ENCODE measurements around the gene KCNQ5. TPM values are rescaled to one million over a fixed set of nuclear protein-coding genes. Genes with fewer than 3 reads are reported as not detected.
A peak's percentile ranks its signal among the peaks of the same experiment; 100 is the strongest.
"Not testable (repeated sequence)": the region's sequence is repeated elsewhere in the genome, so short reads cannot be mapped to it uniquely, and the experiment has no call there.

KCNQ5 gene
- total RNA-seq, 2 donors from 2014 or later = 1.3 to 8.5 TPM

DNA sequence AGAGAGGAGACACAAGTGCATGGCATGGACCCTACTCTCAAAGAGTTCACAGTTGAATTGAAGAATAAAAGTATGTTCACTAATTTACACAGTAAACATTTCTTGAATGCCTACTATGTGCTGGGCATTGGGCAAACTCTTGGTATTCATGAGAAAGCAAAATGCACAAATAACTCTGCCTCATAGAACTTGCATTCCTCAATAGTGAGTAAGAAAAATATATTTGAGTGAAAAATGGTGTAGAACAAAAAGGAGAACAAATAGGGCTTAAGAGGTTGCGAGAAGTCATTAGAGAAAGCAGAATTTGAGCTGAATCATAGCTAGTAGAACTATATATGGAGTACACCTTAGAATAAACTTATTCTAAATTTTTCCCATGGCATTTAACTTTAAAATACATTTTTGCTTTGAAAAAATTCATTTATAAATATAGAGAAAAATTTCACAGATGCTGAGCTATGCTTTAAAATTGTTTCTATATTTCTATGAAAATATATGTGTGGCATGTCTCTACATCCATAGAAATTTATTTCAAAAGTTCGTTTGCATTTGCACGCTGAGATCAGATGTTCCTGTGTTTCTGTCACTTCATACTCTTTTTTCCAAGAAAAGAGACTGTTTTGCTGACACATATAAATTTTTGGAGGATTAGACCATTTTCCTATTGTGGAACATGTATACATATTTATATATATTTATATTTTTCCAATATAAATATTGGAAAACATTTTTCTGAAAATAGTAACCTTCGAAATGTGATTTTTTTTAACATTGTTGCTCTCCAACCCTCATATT, 236.1 kb downstream of the KCNQ5 start:
- no peak overlapping the region for H3K4me3 Mint-ChIP-seq
- H3K27me3 Mint-ChIP-seq = no peaks in the 10 kb centered on the region
- no peaks in the 10 kb centered on the region for H3K9me3 Mint-ChIP-seq
- no peak for ATAC-seq (replicated peaks)
- H3K36me3 Mint-ChIP-seq (ENCODE audit: low read depth) = no peaks in the 10 kb centered on the region
- H3K4me1 Mint-ChIP-seq = no peaks in the 10 kb centered on the region
- H3K27ac Mint-ChIP-seq = no peak overlapping the region

DNA sequence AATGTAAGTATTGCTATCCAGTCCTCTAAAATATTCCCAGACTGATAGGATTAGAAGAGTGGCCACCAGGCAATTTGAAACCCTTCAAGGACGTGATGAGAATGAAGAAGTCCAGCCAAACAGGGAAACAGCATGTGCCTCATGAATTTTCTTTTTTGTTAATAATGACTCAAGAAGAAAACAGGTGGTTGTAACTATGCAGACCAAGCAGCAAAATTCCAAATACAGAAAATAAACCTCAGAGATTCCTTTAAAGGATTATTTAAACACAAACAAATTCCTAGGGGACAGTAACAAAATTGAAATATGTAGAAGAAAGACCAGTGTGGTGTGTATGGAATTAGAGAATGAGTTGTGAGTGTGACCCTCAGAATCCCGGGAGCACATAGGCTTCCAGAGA, 239.2 kb downstream of the KCNQ5 start:
- Mint-ChIP-seq H3K27me3 (no peaks in the 10 kb centered on the region), H3K27ac (no peak overlapping the region), H3K4me3 (no peak overlapping the region), H3K4me1 (no peaks in the 10 kb centered on the region), H3K36me3 (ENCODE audit: low read depth) (no peaks in the 10 kb centered on the region), H3K9me3 (no peaks in the 10 kb centered on the region)
- no peak for ATAC-seq (replicated peaks)

DNA sequence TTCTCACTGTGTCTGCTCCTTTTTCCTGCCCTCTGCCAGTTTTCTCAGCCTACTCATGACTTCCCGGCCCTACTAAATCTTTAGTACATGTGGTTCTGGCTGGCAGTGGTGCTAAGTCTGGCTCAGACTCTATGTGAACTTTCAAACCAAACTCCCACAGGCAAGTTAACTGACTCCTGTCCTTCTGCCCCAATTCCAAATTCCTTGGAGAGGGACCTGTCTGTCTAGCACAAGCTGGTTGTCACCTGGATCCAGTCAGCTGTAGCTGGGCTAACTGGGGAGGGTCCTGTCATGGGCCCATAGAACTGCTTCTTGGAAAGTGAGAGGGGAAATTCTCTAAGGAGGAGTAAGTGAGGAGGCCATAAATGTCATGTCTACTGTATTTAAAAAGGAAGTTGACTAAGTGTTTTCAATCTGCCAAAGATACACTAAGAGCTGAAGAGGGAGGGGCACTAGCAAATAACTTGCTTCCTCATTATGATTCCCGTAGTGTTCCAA, 240.1 kb downstream of the KCNQ5 start:
- H3K4me3 Mint-ChIP-seq = no peak overlapping the region
- peak overlapping the region; percentile 61 for H3K27ac Mint-ChIP-seq
- ATAC-seq (replicated peaks) = peak; percentile 16
- no peaks in the 10 kb centered on the region for H3K36me3 Mint-ChIP-seq (ENCODE audit: low read depth)
- H3K27me3 Mint-ChIP-seq = no peaks in the 10 kb centered on the region
- no peaks in the 10 kb centered on the region for H3K4me1 Mint-ChIP-seq
- no peaks in the 10 kb centered on the region for H3K9me3 Mint-ChIP-seq

DNA sequence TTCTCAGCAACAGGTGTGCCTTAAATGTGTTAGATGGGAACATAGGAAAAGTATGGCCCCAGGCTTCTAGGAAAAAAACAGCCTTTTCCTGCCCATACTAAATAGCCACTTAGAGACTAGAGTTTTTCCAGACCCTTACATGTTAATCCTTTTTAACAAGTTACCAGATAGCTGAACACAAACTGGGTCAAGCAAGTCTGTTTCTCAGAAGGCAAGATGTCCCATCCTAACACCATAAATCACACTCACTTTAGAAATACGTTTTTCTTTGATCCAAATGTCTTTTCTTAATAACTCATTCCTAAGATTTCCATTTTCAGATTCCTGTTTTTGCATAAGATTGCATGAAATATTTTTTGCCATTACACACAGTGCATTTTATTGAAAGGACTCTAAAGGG, 241.3 kb downstream of the KCNQ5 start:
- Mint-ChIP-seq H3K36me3 (ENCODE audit: low read depth) (no peaks in the 10 kb centered on the region), H3K27me3 (no peaks in the 10 kb centered on the region), H3K4me1 (no peaks in the 10 kb centered on the region), H3K4me3 (no peak overlapping the region), H3K9me3 (no peaks in the 10 kb centered on the region), H3K27ac (no peak overlapping the region)
- no peak for ATAC-seq (replicated peaks)

DNA sequence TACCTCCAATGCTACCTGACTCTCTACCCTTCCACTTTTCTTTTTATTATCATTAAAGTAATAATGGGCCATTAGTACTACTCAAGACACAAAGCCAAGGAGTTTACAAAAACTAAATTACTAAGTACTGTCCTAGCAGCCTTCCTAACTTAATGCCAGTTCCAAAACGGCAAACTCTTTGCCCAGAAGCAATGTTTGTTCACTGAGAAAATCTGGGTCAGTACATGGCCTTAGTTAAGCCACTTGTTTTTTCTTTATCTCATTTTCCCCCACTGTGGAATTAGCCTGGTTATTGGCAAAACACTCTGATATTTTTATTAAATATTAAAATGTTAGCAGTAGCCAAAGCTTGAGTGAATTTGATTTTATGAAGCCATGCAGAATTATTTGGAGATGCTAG, 242.4 kb downstream of the KCNQ5 start:
- H3K9me3 Mint-ChIP-seq = no peaks in the 10 kb centered on the region
- no peak overlapping the region for H3K27ac Mint-ChIP-seq
- H3K27me3 Mint-ChIP-seq = no peaks in the 10 kb centered on the region
- no peaks in the 10 kb centered on the region for H3K4me1 Mint-ChIP-seq
- no peak for ATAC-seq (replicated peaks)
- H3K36me3 Mint-ChIP-seq (ENCODE audit: low read depth) = no peaks in the 10 kb centered on the region
- no peak overlapping the region for H3K4me3 Mint-ChIP-seq

DNA sequence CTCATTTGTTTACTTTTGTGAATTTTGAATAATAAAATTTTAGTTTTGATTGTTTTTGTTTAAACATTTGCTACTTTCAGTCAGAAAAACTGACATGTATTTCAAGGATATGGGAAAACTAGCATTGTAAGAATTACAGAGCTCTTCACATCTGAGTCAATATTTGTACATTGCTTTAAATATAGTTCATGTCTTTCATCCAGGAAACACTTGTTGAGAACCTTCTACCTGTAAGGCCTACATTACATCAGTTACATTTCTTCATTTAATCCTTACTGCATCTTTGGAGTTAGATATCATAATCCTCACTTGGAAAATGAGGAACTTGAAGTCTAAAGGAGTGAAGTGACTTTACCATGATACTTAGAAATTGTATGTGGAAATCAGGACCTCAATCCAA, 242.9 kb downstream of the KCNQ5 start:
- no peaks in the 10 kb centered on the region for H3K4me1 Mint-ChIP-seq
- H3K4me3 Mint-ChIP-seq = no peak overlapping the region
- no peak overlapping the region for H3K27ac Mint-ChIP-seq

DNA sequence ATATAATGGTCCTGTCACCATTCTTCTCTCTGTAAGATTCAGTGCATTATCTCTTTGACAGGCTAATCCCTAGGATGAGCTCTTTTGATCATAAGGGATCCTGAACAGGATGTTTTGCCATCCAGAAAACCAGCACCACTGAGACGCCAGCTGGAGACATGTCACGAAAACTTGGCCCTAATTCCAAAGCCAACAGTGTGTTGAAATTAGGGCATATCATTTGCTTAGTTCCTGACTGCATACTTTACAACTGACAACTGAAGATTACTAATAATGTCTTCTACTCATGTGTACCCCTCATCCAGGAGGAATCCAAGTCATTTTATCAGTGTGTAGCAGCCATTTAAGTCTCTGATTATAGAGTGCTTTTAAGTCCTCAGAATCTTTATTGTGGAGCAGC, 243.6 kb downstream of the KCNQ5 start:
- H3K4me3 Mint-ChIP-seq = no peak overlapping the region
- H3K9me3 Mint-ChIP-seq = no peaks in the 10 kb centered on the region
- no peak for ATAC-seq (replicated peaks)
- no peaks in the 10 kb centered on the region for H3K4me1 Mint-ChIP-seq
- H3K36me3 Mint-ChIP-seq (ENCODE audit: low read depth) = no peaks in the 10 kb centered on the region
- H3K27me3 Mint-ChIP-seq = no peaks in the 10 kb centered on the region
- no peak overlapping the region for H3K27ac Mint-ChIP-seq

More for the DNA sequence above, 242.9 kb downstream of the KCNQ5 start:
- ATAC-seq (replicated peaks) = no peak
- H3K36me3 Mint-ChIP-seq (ENCODE audit: low read depth) = no peaks in the 10 kb centered on the region
- H3K9me3 Mint-ChIP-seq = no peaks in the 10 kb centered on the region
- H3K27me3 Mint-ChIP-seq = no peaks in the 10 kb centered on the region

DNA sequence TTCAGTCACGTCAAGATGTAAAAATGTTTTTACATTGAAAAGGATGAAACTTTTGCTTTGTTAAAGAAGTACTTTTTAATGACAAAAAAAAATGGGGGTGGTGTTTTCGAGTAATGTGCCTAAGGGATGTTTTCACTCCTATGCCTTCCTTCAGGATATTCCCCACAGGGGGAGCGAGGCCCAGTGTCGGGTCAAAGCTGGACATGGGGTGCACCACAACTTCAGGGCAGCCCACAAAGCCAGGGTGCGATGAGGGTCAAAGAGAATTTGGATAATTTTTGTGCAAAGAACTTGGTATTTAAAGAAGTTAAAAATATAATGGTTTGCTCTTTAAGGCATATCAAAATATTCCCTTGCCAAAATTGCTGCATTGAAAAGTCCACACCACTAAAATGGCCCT, 247.8 kb downstream of the KCNQ5 start:
- ATAC-seq (replicated peaks) = no peak
- no peaks in the 10 kb centered on the region for H3K27me3 Mint-ChIP-seq
- no peak overlapping the region for H3K27ac Mint-ChIP-seq
- H3K9me3 Mint-ChIP-seq = no peaks in the 10 kb centered on the region
- no peak overlapping the region for H3K4me3 Mint-ChIP-seq
- H3K4me1 Mint-ChIP-seq = no peaks in the 10 kb centered on the region
- H3K36me3 Mint-ChIP-seq (ENCODE audit: low read depth) = no peaks in the 10 kb centered on the region

DNA sequence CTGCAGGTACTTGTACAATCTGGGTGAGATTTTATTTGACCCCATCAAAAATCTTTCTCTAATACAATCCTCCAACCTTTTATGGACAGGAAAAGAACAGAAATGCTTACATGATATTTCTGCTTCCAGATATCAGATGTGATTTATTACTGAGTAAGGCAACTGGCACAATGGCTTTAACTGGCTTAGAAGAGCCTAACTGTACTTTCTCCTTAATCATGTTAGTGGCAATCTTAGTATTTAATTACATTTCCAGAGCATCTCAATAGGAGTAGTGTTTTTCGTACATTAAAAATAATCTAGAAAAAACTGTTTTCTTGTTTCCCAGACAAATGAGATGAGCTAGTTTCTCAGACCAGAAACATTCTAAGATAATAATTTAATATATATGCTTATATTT, 251.6 kb downstream of the KCNQ5 start:
- Mint-ChIP-seq H3K4me3 (no peak overlapping the region), H3K4me1 (no peaks in the 10 kb centered on the region), H3K27me3 (no peaks in the 10 kb centered on the region), H3K9me3 (no peaks in the 10 kb centered on the region), H3K36me3 (ENCODE audit: low read depth) (no peaks in the 10 kb centered on the region), H3K27ac (no peak overlapping the region)
- ATAC-seq (replicated peaks) = no peak

DNA sequence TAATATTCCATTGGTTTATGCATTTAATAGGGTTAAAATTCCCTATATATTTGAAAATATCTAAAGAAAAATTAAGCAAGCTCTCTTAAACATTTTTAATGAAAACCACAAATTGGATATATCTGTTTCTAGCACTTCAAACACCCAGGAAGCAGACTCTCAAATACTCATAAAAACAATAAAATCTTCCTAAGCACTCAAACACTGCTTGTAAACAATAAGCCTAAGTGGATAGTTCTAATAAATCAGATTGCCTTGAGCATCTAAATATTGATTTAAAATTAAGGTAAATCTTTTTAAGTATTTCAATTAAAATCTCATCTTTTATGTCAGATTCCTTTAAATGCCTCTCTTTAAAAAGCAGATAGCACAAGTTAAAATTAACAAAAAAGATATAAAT, 254.4 kb downstream of the KCNQ5 start:
- Mint-ChIP-seq H3K4me3 (no peak overlapping the region), H3K36me3 (ENCODE audit: low read depth) (no peaks in the 10 kb centered on the region), H3K9me3 (no peaks in the 10 kb centered on the region), H3K27ac (no peak overlapping the region), H3K27me3 (no peaks in the 10 kb centered on the region), H3K4me1 (no peaks in the 10 kb centered on the region)
- ATAC-seq (replicated peaks) = no peak

DNA sequence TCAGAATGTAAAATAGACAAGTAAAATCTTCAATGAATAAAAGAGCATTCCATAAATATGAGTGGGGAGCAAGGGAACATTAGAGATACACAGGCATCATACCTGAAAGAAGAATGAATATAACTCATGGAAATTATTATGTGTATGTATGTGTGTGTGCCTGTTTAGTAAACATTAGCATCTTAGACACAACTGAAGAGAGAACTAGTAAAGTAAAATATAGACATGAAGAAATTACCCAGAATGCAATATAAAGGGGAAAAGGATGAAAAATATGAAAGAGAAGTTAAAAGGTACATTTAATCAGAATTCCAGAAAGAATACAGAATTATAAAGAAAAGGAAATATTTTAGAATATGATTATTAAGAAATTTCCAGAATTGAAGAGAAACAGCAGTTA, 264.3 kb downstream of the KCNQ5 start:
- Mint-ChIP-seq H3K4me3 (no peak overlapping the region), H3K9me3 (peaks cover 14% of the 10 kb centered on the region), H3K36me3 (ENCODE audit: low read depth) (no peaks in the 10 kb centered on the region), H3K27me3 (no peaks in the 10 kb centered on the region), H3K27ac (no peak overlapping the region), H3K4me1 (no peaks in the 10 kb centered on the region)
- ATAC-seq (replicated peaks) = no peak

DNA sequence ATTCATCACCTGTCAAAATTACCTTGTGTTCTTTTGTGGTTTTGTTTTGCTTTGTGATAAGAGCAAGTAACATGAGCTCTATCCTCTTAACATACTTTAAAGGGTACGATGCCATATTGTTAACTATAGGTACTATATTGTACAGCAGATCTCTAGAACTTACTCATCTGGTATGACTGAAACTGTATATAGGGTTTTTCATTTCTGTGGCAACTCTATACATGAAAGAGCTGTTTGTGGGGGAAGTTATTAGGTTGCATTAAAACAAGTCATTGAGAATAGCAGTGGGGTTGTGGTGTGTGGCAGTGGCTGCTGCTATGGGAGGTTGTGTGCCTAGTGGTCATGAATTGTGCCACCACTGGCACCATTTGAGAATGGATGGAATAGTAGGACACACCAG, 268.4 kb downstream of the KCNQ5 start:
- no peak overlapping the region for H3K4me3 Mint-ChIP-seq
- H3K36me3 Mint-ChIP-seq (ENCODE audit: low read depth) = no peaks in the 10 kb centered on the region
- no peak for ATAC-seq (replicated peaks)
- peaks cover 14% of the 10 kb centered on the region for H3K9me3 Mint-ChIP-seq
- H3K27ac Mint-ChIP-seq = no peak overlapping the region
- no peaks in the 10 kb centered on the region for H3K4me1 Mint-ChIP-seq
- no peaks in the 10 kb centered on the region for H3K27me3 Mint-ChIP-seq

DNA sequence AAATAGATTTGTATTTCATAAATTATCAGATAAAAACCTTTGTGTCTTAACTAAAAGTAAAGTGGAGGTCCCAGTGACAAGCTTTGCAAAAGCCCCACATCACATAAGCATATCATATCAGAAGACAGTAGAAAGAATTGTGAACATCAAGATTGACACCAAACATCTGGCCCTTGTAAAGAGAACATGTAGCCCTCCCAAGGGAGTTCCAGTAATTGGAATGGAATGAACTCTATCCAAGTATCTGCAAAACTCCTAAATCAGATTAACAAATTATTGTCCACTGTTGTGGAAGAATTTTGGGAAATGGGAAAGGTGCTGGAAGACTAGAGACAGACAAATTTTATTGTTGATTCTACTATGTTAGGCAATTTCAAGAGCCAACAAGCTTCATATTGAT, 268.8 kb downstream of the KCNQ5 start:
- no peak overlapping the region for H3K27ac Mint-ChIP-seq
- no peak for ATAC-seq (replicated peaks)
- H3K27me3 Mint-ChIP-seq = no peaks in the 10 kb centered on the region
- H3K36me3 Mint-ChIP-seq (ENCODE audit: low read depth) = no peaks in the 10 kb centered on the region
- H3K4me1 Mint-ChIP-seq = no peaks in the 10 kb centered on the region
- H3K9me3 Mint-ChIP-seq = peaks cover 11% of the 10 kb centered on the region
- no peak overlapping the region for H3K4me3 Mint-ChIP-seq

DNA sequence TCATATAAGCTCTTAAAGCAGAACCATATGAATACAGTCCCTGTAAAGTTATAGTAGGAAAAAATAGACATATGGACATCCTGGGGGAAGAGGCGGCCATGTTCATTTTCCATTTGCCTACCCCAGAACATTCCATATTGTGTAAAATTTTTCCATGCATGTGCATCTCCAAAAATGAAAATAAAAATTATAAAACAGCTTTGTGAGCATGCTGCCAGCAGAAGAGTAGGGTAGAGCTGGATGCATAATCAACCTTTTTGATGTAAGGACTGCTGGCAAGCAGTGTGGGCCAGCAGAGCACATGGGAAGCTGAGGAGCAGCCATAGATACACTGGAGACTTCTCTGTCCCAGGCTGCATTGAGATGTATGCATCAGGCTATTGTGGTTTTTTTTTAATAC, 271.0 kb downstream of the KCNQ5 start:
- H3K36me3 Mint-ChIP-seq (ENCODE audit: low read depth) = no peaks in the 10 kb centered on the region
- H3K9me3 Mint-ChIP-seq = peaks cover 5% of the 10 kb centered on the region
- H3K27ac Mint-ChIP-seq = no peak overlapping the region

DNA sequence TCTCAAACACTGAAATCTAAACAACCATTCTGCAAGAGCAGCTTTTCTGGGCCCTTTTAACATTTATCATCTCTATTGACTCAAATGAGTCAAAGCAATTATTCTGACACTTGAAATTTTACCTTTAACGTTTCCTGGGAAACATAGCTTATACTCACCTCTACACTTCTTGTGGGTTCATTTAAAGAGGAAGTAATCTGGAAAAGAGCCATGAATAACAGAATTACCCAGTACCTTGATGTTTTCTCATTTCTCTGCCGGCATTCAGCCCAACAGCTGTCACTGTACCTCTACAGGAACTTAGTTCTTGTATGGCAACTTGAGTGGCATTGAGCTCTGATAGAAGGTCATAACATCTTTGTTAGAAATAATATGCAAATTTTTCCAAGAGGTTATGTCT, 272.2 kb downstream of the KCNQ5 start:
- Mint-ChIP-seq H3K9me3 (peaks cover 5% of the 10 kb centered on the region), H3K27me3 (no peaks in the 10 kb centered on the region), H3K4me1 (no peaks in the 10 kb centered on the region), H3K36me3 (ENCODE audit: low read depth) (no peaks in the 10 kb centered on the region), H3K27ac (no peak overlapping the region), H3K4me3 (no peak overlapping the region)
- ATAC-seq (replicated peaks) = no peak

More for the DNA sequence above, 271.0 kb downstream of the KCNQ5 start:
- H3K4me3 Mint-ChIP-seq = no peak overlapping the region
- no peaks in the 10 kb centered on the region for H3K4me1 Mint-ChIP-seq
- H3K27me3 Mint-ChIP-seq = no peaks in the 10 kb centered on the region
- no peak for ATAC-seq (replicated peaks)

DNA sequence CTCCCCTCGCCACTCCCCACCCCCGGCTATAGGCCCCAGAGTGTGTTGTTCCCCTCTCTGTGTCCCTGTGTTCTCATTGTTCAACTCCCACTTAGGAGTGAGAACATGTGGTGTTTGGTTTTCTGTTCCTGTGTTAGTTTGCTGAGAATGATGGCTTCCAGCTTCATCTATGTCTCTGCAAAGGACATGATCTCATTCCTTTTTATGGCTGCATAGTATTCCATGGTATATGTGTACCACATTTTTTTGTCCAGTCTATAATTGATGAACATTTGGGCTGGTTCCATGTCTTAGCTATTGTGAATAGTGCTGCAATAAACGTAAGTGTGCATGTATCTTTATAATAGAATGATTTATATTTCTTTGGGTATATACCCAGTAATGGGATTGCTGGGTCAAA, 276.4 kb downstream of the KCNQ5 start:
- H3K4me3 Mint-ChIP-seq; H3K9me3 Mint-ChIP-seq; H3K27me3 Mint-ChIP-seq; H3K36me3 Mint-ChIP-seq (ENCODE audit: low read depth); ATAC-seq (replicated peaks); H3K4me1 Mint-ChIP-seq; H3K27ac Mint-ChIP-seq: not testable (repeated sequence)

All from activated T-helper 17 cell treated with anti-CD3 and anti-CD28 coated beads, Interleukin-2, amount 50 U/mL, for 72 hours (primary cell).